Measurements from ENCODE around the gene MID1.

The MID1 gene

GRCh38 chrX:10467793-10468192 is 152.6 kb downstream of the MID1 start:
- TF ChIP-seq CTCF (IDR thresholded peaks at IDR 0.05; ENCODE audit: extremely low read depth, insufficient read depth, missing control alignments), result no peak
- in situ Hi-C loops (cut with MboI; ENCODE audit: low pct_unique_long_range_greater_than_20kb, low sequenced_read_pairs, unreplicated experiment), result no loop called here
- no peak for DNase-seq (ENCODE audit: low spot score)

DNA sequence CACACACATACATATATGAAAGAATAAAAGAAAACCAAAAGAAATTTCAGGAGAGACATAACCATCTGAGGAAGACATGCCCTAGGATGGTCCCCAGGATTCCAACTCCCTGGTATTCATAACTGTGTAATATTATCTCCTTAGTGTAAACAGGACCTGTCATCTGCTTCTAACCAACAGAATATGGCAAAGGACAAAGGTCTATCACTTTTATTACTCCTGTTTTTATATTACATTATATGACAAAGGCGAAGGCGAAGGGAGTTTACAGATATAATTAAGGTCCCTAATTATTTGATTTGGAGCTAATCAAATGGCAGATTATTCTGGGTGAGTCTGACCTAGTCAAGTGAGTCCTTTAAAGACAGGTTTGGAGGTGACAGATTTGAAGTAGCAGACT is 155.1 kb downstream of the MID1 start:
- DNase-seq (ENCODE audit: low spot score), result no peak
- no peak for TF ChIP-seq CTCF (IDR thresholded peaks at IDR 0.05; ENCODE audit: extremely low read depth, insufficient read depth, missing control alignments)
- in situ Hi-C loops (cut with MboI; ENCODE audit: low pct_unique_long_range_greater_than_20kb, low sequenced_read_pairs, unreplicated experiment), result no loop called here

DNA sequence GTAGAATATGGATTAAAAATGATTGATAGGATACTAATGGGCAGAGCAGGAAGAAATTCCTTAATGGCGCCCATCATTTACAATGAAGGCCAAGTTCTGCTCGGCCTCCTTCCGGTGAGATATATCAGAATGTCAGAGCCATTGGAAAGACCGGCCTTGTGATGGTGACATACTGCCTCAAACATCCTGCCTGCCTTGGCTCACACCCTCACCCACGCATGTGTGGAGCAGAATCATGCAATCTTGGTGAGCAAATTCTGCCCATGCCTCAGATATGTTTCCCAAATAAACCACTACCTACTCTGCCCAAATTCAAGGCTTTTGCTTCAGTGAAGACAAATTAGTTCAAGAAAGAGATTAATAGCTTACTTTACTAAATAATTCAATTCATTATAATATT is 163.3 kb downstream of the MID1 start:
- no peak for TF ChIP-seq CTCF (IDR thresholded peaks at IDR 0.05; ENCODE audit: extremely low read depth, insufficient read depth, missing control alignments)
- no peak for DNase-seq (ENCODE audit: low spot score)
- in situ Hi-C loops (cut with MboI; ENCODE audit: low pct_unique_long_range_greater_than_20kb, low sequenced_read_pairs, unreplicated experiment), result no loop called here

- no peak for DNase-seq (ENCODE audit: low spot score)
- in situ Hi-C loops (cut with MboI; ENCODE audit: low pct_unique_long_range_greater_than_20kb, low sequenced_read_pairs, unreplicated experiment), result no loop called here
- TF ChIP-seq CTCF (IDR thresholded peaks at IDR 0.05; ENCODE audit: extremely low read depth, insufficient read depth, missing control alignments), result no peak
Measured at GRCh38 chrX:10453945-10454344, 166.4 kb downstream of the MID1 start.

GRCh38 chrX:10450959-10451355 is 169.4 kb downstream of the MID1 start:
- no peak for DNase-seq (ENCODE audit: low spot score)
- in situ Hi-C loops (cut with MboI; ENCODE audit: low pct_unique_long_range_greater_than_20kb, low sequenced_read_pairs, unreplicated experiment), result no loop called here
- TF ChIP-seq CTCF (IDR thresholded peaks at IDR 0.05; ENCODE audit: extremely low read depth, insufficient read depth, missing control alignments), result no peak

DNA sequence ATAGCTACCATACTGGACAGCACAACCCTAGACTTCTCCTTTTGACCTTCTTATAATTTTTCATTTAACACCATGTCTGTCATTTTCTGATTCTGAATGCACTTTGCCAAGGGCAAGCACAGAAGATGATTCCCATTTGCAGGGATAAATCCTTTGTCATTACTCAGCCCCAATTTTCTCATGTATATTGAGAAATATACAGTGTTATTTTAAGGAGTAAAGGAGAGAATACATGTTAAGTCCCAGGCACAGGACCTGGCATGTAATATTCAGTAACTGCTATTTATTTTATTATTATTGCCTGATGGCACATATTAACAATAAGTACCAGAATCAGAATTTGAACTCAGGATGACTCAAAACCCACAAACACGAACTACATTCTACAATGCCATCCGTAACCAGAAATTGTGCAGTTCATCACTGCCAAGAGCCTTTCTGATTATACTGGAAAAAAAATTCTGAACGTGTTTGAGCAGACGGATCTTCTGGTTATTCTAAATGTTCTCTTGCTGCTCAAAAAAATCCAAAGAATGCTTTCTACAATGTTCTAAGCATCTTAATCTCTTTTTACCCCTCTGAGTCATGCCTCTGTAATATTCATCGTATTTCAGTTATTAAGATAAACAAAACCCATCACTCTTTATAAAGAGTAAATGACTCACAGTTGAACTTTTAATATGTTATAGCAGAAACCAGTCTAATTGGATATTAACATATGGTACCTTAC is 170.0 kb downstream of the MID1 start:
- no peak for DNase-seq (ENCODE audit: low spot score)
- TF ChIP-seq CTCF (IDR thresholded peaks at IDR 0.05; ENCODE audit: extremely low read depth, insufficient read depth, missing control alignments), result no peak
- in situ Hi-C loops (cut with MboI; ENCODE audit: low pct_unique_long_range_greater_than_20kb, low sequenced_read_pairs, unreplicated experiment), result no loop called here

All from GM13977 (cell line).